Choroid plexus epithelial cell (primary cell): Measurements from ENCODE around the gene DCAF7.

Source experiments
- DNase-seq: peaks from one replicate; pipeline ENCODE4 v3.0.0-alpha.2; 2010; ENCODE audit warnings: low read depth
- H3K4me3 ChIP-seq: 2 replicates; pipeline ENCODE4 v1.5.1; 2011; ENCODE audit warnings: low read depth, mild to moderate bottlenecking, control low read depth, low read length, moderate library complexity
- TF ChIP-seq, protein P1 (sequence below): conservative IDR thresholded peaks from 2 replicates; pipeline ENCODE4 v1.5.1; 2011; ENCODE audit warnings: low read depth, mild to moderate bottlenecking, control low read depth, inconsistent platforms, low read length, moderate library complexity

The DCAF7 gene

DNA sequence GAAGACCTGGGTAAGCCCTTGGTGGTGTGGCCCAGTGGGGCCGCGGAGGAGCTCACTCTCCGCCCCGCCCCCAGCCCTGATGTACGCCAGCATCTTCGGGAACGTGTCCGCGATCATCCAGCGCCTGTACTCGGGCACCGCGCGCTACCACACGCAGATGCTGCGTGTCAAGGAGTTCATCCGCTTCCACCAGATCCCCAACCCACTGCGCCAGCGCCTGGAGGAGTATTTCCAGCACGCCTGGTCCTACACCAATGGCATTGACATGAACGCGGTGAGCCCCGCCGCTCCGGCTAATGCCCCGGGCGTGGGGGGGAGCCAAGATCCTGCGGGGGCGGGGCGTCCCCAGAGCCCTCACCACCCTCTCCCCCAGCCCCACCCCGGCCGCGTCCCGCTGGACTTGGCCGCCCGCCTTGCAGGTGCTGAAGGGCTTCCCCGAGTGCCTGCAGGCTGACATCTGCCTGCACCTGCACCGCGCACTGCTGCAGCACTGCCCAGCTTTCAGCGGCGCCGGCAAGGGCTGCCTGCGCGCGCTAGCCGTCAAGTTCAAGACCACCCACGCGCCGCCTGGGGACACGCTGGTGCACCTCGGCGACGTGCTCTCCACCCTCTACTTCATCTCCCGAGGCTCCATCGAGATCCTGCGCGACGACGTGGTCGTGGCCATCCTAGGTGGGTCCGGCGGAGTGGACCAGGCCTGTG, 12.1 kb upstream of the DCAF7 start:
- H3K4me3 ChIP-seq: no peak overlapping the region
- DNase-seq: no peak
- TF ChIP-seq, protein P1, sequence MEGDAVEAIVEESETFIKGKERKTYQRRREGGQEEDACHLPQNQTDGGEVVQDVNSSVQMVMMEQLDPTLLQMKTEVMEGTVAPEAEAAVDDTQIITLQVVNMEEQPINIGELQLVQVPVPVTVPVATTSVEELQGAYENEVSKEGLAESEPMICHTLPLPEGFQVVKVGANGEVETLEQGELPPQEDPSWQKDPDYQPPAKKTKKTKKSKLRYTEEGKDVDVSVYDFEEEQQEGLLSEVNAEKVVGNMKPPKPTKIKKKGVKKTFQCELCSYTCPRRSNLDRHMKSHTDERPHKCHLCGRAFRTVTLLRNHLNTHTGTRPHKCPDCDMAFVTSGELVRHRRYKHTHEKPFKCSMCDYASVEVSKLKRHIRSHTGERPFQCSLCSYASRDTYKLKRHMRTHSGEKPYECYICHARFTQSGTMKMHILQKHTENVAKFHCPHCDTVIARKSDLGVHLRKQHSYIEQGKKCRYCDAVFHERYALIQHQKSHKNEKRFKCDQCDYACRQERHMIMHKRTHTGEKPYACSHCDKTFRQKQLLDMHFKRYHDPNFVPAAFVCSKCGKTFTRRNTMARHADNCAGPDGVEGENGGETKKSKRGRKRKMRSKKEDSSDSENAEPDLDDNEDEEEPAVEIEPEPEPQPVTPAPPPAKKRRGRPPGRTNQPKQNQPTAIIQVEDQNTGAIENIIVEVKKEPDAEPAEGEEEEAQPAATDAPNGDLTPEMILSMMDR: no peak

GRCh38 chr17:63538693-63539595, 11.3 kb upstream of the DCAF7 start:
- TF ChIP-seq, protein P1: no peak
- no peak for DNase-seq
- no peak overlapping the region for H3K4me3 ChIP-seq

DNA sequence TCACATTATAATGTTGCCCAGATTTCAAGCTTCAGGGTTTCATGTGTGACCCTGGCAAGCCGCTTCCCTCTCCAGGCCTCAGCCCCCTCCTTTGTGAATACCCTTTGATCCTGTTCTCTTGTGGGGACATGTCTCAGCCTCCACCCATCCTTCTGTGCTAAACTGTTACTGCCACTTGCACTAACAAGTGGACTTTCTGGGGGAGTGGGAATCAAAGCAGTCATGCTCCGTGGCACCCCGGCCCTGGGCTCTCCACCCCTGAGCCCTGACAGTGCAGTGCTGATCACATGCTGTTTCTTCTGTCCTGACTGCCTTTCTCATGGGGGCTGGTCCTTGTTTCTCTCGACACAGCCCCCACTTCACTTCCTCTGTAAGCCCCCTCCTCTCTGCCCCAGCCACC, 9.7 kb upstream of the DCAF7 start:
- no peak overlapping the region for H3K4me3 ChIP-seq
- no peak for DNase-seq
- TF ChIP-seq, protein P1: no peak

- TF ChIP-seq, protein P1: no peak
- no peak for DNase-seq
- no peak overlapping the region for H3K4me3 ChIP-seq
Measured at GRCh38 chr17:63542218-63542545, 8.1 kb upstream of the DCAF7 start.

- no peak overlapping the region for H3K4me3 ChIP-seq
- no peak for DNase-seq
- TF ChIP-seq, protein P1: no peak
Measured at GRCh38 chr17:63542942-63543821, 7.1 kb upstream of the DCAF7 start.

DNA sequence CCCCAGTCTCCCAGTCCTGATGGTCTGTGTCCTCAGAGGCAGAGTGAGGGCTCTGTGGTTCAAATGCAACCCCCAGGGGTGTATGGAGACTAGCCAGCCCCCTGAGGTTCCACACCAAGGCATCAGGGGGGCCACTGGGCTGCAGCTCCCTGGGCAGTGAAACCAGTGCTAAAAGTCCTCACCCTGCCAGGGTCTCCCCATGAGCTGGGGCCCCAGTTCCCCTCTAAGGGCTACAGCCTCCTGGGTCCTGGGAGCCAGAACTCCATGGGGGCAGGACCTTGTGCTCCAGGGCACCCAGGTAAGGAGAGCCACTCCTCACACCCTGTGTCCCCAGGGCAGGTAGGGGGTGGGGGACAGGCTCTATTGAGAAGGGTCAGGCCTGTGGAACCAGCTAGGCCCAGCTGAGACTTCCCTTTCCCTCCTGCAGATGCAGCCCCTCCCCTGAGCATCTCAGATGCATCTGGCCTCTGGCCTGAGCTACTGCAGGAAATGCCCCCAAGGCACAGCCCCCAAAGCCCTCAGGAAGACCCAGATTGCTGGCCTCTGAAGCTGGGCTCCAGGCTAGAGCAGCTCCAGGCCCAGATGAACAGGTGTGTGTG, 6.4 kb upstream of the DCAF7 start:
- no peak for DNase-seq
- no peak overlapping the region for H3K4me3 ChIP-seq
- TF ChIP-seq, protein P1: no peak
